NCI-H1048 (cell line): Measurements from ENCODE around the gene MSRB1.
"Not testable (repeated sequence)": the region's sequence is repeated elsewhere in the genome, so short reads cannot be mapped to it uniquely, and the experiment has no call there.

ENCODE experiments used
- DNase-seq: peaks from one replicate; lab custom pipeline; 2025; lab: John Stamatoyannopoulos, UW

MSRB1 gene

DNA sequence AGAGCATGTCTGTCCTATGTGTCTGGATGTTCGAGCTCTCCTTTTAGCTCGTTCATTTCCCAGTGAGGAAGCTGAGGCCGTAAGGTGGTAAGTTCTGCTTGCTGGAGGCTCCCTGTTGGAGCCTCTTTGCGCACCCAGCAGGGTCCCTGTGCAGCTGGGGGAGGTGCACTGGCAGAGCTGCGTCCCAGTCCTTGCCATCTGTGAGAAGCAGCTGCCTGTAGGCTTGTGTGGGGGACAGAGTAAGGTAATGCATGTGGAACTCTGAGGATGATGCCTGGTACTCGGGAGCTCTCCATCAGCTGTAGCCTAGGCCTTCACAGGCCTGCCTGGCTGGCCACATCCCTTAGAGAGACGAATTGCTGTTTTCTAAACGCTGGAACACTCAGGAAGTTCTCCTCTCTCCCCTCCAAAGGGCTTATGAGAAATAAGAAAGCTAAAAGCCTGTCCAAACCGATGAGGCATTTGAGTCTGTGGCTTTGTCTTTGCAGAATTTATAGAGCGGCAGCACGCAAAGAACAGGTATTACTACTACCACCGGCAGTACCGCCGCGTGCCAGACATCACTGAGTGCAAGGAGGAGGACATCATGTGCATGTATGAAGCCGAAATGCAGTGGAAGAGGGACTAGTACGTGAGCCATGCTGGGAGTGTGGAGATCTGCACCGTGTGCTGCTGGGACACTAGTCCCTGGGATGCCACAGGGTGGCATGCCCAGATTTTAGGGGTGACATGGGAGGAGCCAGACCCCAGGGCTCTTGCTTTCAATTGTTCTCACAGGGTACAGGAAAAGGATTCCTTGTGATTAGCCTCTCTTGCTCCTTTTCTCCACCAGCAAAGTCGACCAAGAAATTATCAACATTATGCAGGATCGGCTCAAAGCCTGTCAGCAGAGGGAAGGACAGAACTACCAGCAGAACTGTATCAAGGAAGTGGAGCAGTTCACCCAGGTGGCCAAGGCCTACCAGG is 17.9 kb upstream of the MSRB1 start:
- DNase-seq, result no peak

DNA sequence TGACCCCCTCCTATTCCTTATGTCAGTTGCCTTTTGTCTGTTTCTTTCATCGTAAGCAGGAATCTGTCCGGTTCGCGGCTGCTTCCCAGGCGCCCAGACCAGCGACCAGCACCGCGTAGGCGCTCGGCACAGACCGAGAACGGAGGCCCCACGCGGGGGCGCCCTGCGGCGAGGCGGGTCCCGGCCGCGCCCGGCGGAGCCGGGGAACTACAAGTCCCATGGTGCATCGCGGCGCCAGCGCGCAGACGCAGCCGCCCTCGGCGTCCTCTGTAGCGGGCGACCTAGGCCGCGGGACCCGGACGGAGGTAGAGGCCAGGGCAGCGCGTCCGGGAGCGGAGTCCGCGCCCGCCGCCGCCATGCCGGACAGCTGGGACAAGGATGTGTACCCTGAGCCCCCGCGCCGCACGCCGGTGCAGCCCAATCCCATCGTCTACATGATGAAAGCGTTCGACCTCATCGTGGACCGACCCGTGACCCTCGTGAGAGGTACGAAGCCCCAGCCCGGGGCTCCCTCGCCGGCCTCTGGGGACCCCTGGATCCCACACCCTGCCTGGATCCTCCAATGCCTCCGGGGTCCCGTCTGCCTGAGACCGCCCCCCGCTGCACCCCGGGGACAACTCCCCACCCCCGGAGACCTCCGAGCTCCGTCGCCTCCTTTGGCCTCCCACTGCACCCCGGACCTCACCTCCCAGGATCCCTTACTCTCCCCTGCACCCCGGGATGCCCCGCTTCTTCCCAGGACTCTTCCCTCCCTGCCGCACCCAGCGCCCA is 16.5 kb upstream of the MSRB1 start, which contains the start of gene NDUFB10:
Gene NDUFB10 (plus strand): TSS at position 270 of the 771 bp plus-strand sequence. CDS start 87 bp downstream, at position 357.
- DNase-seq, result peak; percentile 5

DNA sequence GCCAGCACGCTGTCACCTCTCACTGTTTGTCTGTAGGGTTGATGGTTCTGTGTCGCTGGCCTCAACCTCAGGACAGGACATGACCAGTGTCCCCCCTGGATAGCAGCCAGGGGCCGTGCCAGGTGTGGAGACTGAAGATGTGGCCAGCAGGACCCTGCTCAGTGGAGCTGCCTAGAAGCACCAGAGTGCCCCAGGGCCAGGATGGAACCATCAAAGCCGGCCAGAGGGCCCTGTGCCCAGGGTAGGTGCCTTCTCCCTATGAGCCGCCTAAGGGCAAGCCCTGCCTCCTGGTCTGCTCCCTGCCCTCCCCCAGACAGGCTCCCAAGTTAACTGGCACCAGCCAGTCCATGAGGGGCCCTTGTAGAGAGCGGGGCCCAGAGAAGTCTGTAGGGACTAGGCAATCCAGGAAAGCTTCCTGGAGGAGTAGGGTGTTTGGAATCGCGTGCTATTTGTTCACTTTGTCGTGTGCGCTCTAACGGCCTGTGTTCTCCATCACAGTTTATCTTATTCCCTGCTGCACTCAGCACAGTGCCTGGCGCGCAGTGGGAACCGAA is 15.8 kb upstream of the MSRB1 start:
- DNase-seq, result no peak

DNA sequence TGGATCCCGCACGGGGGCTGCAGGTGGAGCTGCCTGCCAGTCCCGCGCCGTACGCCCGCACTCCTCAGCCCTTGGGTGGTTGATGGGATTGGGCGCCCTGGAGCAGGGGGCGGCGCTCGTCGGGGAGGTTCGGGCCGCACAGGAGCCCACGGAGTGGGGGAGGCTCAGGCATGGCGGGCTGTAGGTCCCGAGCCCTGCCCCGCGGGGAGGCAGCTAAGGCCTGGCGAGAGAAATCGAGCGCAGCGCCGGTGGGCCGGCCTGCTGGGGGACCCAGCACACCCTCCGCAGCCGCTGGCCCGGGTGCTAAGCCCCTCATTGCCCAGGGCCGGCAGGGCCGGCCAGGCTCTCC is 15.1 kb upstream of the MSRB1 start:
- not testable (repeated sequence) for DNase-seq

DNA sequence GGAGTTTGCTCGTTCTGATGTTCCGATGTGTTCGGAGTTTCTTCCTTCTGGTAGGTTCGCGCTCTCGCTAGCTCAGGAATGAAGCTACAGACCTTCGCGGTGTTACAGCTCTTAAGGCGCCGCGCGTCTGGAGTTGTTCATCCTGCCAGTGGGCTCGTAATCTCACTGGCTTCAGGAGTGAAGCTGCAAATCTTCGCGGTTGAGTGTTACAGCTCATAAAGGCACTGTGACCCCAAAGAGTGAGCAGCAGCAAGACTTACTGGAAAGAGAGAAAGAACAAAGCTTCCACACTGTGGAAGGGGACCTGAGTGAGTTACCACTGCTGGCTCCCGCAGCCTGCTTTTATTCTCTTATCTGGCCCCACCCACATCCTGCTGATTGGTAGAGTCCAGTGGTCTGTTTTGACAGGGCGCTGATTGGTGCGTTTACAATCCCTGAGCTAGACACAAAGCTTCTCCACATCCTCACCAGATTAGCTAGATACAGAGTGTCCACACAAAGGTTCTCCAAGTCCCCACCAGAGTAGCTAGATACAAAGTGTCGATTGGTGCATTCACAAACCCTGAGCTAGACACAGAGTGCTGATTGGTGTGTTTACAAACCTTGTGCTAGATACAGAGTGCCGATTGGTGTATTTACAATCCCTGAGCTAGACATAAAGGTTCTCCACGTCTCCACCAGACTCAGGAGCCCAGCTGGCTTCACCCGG is 14.6 kb upstream of the MSRB1 start:
- not testable (repeated sequence) for DNase-seq

DNA sequence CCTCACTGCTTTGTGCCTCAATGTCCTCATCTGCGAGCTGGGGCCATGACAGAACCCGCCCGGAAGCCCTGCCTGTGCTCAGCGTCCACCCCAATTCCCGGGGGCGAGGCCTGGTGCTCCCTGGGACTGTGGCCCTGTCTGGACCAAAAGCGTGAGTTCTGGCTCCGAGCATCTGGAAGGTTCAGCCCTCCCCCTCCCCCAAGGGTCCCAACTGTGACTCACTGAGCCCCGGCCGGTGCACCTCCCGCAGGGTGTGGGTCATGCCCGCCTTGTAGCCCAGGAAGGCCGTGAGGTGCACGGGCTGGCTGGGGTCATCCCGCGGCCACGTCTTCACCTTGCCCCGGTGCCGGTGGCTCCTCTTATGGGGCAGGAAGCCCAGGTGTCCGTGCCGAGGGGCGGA is 10.7 kb upstream of the MSRB1 start:
- no peak for DNase-seq

DNA sequence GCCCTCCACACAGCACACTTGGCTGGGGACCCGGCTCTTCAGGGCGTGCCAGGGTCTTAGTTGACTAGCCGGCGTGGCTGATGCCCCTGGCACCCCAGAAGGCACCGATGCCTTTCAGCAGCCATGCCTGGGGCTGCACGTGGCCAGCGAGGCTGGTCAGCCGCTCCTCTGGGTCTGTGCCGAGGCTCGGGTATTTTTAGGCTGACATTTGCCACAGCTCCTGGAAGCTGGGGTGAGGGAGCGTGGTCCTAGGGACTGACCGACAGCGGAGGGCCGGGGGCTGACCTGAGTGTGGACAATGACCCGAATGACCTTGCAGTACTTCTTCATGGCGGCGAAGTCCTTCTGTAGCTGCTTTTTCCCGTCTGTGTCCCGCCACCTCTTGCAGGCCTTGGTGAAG is 7.6 kb upstream of the MSRB1 start:
- DNase-seq, result no peak

DNA sequence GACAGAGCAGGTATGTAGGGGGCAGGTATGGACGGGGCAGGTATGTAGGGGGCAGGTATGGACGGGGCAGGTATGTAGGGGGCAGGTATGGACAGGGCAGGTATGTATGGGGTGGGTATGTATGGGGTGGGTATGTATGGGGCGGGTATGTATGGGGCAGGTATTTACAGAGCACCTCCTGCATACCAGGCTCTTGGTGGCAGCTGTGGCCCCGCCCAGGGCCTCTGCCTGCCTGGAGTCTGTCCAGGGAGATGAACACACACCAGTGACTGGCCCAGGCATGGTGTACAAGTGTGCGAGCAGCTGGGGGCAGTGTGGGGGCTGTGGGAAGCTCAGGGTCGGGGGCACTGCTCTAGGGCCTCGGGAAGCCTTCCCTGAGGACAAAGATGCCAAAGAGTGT is 7.0 kb upstream of the MSRB1 start:
- no peak for DNase-seq

DNA sequence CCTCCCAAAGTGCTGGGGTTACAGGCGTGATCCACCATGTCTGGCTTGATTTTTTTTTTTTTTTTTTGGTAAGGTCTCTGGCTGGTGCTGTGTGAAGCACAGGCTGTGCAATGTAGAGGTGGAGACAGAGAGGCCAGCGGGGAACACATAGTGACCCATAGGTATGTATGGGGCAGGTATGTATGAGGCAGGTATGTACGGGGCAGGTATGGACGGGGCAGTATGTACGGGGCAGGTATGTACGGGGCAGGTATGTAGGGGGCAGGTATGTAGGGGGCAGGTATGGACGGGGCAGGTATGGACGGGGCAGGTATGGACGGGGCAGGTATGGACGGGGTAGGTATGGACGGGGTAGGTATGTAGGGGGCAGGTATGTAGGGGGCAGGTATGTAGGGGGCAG is 6.5 kb upstream of the MSRB1 start:
- no peak for DNase-seq

DNA sequence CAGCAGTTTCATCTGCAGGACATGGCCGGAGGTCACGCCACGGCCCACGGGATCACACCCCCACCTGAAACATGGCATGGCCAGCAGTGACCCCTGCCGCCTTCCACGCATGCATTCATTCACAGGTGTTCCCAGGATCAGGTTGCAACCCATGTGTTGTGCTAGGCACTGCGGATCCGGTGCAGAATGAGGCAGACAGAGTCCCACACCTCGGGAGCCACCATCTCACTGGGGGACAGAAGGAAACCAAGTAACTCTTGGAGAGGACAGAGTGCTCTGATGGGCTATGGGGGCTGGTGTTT is 4.3 kb upstream of the MSRB1 start:
- no peak for DNase-seq

DNA sequence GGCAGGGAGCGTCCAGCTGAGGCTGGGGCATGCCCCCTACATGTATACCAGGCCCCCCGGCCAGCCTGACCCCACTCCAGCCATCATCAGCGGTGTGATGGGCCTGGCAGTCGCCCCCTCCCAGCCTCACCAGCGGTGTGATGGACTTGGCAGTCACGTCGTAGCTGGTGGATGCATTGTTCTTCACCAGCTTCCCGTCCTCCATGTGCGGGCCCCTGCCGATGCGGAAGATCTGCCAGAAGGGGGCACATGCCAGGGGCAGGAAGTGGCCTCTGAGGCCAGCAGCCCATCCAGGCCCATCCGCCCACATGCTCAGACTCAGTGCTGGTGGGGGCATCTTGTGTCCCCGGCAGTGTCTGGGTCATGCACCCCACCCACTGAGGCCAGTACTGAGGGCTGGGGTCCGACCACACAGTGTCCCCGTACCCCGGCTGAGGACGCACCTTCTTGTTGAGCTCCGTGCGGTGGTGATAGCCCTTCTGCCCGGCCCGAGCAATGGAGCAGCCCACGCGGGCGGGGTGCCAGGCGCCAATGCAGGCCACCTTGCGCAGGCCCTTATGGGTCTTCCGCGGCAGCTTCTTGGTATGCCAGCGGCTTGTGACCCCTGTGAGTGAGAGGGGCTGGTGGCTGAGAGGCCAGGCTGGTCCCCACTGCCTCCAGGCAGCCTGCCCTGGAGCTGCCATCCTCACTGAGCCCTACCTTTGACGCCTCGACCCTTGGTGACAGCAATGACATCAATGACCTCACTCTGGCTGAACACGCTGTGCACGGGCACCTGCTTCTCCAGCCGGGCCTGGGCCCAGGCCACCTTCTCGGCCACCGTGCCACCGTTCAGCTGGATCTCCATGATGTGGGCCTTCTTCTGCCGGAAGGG is 3.7 kb upstream of the MSRB1 start:
- DNase-seq, result no peak

DNA sequence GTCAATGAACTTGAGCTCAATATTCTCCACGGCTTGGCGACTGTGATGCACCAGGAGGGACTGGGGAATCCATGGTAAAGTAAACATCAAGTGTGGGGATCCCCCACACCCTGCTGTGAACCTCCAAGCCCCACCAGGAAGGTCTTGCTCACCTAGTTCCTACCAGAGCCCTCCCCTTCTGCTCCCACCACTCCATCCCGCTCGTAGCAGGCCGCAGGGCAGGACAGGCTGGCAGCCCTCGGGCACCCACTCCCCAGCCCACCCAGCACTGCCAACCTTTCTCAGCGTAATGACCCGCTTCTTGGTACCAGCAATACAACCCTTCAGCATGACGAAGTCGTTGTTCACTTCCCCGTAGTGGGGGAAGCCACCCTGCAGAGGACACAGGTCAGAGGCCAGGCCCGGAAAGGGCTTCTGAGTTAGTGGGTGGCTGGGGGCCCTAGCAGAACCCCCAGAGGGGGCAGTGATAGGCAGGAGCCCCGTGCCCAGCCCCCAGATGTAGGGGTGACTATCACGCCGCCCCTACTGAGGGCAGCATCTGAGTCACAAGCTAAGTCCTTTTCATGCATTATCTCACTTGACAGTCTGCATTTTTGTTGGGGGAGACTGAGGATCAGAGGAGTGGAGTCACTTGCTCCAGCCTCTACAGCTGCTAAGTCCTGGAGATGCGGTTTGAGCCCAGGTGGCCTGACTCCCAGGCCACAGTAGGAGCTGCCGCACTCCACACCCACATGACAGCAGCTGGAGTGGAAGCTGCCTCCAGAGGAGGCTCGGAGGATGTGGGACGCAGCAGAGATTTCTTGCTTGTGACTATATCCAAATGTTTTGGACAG is 2.8 kb upstream of the MSRB1 start:
- DNase-seq, result no peak

DNA sequence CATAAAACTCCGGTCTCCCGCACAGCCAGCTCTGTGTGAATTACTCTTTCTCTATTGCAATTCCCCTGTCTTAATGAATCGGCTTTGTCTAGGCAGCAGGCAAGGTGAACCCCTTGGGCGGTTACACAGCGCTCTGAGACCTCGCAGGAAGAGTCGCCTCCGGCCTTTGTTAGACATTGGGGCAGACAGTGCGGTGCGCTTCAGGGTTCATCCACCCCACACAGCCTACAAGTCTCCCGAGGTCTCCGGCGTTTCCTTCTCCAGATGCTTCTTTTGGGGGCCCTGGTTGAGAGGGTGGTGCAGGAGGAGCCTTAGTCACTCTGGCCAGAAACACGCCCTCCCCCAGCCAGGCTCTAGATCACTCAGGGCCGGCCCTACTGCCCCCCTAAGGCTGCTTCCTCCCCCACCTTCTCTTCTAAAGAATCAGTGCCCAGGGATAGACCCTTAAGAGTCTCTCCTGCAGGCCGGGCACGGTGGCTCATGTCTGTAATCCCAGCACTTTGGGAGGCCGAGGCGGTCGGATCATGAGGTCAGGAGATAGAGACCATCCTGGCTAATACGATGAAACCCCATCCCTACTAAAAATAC is 1.7 kb upstream of the MSRB1 start:
- no peak for DNase-seq

DNA sequence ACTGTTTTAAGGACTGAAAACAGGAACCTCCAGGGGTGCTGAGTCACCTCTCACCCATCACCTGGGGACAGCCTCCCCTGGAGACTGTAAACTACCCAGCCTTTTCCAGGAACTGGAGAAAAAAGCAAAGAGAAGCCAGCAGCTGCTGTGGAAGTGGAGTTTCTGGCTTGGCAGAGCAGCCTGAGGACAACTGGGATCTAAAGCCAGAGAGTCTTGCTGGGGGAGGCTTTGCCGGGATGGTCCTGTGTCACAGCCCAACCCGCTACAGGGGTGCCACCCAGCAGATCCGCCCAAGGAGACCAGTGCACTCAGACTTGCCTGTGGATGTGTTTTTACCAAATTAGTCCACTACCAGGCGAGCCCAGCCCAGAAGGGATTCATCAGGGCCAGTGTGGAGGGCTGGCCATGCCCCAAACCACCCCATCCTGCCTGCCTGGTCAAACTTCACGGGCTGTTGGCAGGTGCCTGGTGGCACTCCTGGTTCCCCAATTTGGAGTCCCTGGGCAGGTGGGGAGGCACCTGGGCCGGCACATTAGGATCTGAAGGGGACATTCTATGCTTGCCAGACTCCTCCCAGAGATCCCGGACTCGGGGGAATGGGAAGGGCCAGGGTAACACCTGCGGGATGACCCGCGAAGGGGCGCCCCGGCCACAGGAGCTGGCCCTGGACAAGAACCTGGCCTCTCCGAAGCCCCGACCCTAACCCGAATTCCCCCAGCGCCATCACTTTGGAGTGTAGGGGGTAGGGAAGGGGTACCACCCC is 771 bp downstream of the MSRB1 start:
- DNase-seq, result no peak

DNA sequence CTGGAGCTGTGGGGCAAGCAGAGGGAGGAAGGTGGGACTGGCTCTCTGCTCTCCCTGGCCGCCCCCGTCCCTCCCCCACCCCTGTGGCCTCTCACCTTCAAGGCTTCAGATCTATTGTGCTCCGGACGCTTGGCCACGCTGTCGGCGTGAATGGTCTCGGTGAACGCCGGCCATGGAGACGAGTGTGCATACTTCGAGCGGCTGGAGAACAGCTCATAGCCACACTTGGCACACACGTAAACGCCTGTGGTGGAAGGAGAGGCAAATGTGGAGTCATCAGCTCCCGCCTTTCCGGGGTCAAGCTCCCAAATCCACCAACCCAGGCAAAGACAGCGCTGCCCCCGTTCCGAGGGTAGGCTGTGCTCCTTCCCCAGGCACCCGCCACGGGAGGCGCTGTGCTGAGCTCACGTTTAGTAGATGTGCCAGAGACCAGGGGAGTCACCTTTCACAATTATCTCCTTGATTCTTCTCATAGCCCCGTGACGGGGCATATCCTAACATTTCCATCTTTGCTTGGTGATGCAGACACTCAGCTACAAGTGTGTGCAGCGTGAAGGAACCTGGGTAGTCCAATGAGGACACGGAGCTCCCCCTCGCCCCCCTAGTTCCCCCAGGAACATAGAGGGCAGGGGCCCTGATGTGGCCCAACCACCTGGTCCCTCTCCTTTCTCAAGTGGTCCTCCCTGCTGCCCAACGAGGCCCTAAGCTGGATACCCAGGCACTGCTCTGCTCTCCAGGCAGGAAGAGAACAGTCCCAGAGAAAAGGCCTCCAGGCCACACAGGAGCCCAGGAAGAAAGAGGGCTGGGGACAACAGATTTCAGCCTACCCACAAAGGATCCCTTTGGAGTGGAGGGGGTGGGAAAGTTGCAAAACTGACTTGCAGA is 1.6 kb downstream of the MSRB1 start:
- DNase-seq, result no peak

DNA sequence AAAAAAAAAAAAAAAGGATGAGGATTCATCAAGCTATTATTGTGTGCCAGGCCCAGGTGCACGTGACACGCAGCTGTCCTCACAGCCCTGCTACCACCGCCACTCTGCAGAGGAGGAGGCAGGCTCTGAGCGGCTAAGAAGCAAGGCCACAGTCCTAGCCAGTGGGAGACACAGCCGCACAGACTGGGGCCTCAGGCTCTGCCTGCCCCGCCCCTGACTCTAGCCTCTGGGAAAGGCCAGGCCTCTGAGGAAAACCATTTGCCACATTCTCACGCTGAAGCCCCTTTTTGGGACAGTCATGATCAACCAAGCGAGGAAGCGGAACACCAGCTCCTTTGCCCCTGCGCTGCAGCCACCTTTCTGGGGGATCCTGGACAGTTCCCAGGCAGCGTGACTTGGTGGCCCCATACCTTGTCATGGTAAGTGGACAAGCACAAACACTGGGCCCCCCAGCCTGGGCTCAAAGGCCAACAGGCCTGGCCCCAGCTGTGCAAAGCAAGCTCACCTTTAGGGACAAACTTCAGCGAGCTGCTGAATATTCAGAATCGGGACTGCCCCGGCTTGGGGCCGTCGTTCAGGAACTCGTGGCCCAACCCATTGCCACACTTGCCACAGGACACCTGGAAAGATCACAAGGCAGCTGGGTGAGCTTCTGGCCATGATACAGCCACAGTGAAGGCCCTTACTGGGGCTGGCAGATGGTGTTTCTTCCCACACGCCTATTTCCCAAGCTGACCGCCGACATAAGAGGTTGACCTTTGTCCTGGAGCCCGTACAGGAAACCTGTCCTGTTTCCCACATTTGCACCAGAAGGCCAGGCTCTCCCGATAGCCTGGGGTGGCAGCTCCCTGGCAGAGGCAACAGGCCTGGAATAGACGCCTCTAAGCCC is 2.5 kb downstream of the MSRB1 start:
- DNase-seq, result no peak

DNA sequence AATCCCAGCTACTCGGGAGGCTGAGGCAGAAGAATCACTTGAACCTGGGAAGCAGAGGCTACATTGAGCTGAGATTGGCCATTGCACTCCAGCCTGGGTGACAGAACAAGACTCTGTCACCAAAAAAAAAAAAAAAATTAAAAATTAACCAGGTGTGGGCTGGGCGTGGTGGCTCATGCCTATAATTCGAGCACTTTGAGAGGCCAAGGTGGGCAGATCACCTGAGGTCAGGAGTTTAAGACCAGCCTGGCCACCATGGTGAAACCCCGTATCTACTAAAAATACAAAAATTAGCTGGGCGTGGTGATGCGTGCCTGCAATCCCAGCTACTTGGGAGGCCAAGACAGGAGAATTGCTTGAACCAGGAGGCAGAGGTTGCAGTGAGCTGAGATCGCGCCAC is 3.2 kb downstream of the MSRB1 start:
- DNase-seq, result not testable (repeated sequence)
